DMS153 treated with DMSO at 0.1 percent for 48 hours (cell line): ENCODE results near the gene STK39.

Experiments used
- DNase-seq: peaks from one replicate; lab custom pipeline; 2025; ENCODE audit not compliant: unreplicated experiment; lab: John Stamatoyannopoulos, UW

STK39 gene

GRCh38 chr2:167964650-167965413 is 282.6 kb downstream of the STK39 start:
- no peak for DNase-seq

DNA sequence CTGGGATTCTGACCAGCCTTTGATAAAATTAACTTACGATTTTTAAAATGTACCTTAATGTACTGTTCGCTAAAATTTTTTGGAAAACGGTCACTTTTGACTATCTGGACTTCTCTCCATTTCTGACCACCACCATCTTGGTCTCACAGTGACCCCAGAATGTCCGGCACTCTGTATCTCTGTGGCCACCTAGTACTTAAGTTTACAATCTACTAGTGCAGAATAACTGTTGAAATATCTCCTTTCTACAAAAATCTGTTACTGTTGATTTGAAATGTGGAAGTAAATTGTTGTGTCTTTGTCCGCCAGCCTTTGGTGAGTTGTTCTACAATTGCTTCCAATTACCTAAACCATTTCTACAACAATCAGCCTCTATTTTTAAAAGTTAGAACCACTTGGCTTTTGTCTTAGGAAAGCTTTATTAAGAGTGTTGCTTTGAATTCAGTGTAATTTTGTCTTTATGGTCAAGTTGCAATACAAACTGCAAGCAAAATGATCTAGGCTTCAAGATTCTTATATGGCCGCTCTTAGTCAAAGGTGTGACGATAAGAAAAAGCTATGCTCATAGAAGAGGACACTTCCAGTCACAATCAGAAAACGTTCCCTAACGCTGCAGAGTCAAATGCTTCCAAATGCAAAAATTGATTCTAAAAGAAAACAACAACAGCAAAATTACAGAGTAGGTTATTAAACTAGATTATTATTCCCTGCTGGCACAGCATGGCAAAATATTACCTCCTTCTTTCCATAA is 283.3 kb downstream of the STK39 start:
- DNase-seq, result no peak

DNA sequence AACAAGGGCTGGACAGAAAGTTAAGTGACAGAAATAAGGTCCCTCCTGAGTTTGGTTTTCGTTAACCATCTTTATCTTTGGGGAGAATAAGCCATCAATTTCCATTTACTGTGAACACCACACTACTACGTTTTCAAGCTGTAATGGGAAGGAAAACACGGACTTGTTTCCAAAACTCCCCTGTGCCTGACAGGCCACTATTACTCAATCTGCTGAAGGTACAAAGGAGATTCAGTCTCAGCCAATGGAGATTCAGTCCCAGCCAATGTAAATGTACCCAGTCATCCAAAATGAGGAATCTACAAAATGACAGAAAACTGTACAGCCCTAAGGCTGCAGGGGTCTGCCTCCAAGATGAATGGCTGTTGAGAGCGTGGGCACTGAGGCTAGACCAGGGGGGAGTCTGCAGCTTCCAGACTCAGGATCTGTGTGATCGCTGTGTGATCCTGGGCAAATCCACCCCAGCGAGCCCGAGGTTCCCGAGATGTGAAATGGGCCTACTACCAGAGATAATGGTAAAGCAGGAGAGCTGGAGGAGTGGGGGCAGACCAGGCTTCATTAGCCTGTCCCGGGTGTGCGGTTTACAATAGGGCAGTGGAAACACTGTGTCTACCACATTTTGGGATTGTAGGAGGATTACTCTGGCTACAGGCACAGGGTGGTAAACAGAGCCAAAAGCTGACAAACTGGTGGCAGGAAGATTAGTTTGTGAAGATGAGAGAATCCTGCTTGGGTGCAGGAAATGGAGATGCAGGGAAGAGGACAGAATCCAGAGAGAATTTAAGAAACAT is 284.8 kb downstream of the STK39 start:
- DNase-seq, result no peak

GRCh38 chr2:167961536-167962048 is 285.8 kb downstream of the STK39 start:
- no peak for DNase-seq

DNA sequence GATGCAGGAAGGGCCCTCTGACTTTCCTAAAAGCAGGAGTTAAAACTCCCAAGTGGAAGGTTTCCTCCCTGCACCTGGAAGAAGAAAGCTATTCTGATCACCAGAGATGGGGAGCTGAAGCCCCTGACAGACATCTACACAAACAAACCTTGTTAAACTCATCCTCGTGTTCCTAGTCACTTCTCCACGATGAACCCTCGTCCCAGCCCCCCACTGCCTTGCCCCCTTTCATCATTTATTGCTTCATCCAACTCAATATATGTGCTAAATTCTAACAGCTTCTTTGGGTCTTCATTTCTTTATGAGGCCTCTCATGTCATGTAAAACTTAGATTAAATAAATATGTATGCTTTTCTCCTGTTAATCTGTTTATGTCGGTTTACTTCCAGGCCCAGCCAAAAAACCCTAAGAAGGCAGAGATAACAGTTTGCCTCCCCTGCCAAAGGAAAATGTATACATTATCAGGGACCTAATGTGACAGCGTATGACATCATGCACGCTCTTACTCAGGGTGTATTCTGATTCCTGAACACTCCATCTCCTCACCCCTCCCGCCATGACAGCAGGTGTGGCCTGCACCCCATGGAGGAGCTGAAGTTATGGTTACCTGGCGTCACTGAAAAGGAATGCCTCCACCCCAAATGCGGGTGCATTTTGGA is 287.2 kb downstream of the STK39 start:
- DNase-seq, result no peak

- DNase-seq, result no peak
These were observed 289.7 kb downstream of the STK39 start for GRCh38 chr2:167957662-167958061.

GRCh38 chr2:167955264-167955906 is 292.0 kb downstream of the STK39 start:
- no peak for DNase-seq

- no peak for DNase-seq
These were observed 292.9 kb downstream of the STK39 start for GRCh38 chr2:167954495-167954894.

- DNase-seq, result no peak
These were observed 293.6 kb downstream of the STK39 start for GRCh38 chr2:167953776-167954175.

DNA sequence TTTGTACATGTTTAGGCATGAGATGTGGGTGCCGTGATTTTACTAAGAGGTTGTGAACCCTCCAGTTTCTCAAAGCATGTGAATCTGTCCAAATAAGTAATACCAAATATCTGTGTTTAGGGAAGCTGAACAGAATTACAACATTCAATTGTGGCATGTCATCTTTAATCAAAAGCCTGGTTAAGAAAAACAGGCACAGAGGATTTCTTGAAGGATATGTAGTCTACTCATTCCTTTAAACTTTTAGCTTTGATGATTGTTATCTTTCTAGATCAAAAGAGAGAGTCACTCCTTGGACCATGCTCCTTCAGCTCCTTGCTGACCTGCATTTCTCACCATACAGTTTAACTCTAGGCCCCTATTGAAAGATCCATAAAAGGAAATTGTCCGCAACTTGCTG is 296.8 kb downstream of the STK39 start:
- no peak for DNase-seq

DNA sequence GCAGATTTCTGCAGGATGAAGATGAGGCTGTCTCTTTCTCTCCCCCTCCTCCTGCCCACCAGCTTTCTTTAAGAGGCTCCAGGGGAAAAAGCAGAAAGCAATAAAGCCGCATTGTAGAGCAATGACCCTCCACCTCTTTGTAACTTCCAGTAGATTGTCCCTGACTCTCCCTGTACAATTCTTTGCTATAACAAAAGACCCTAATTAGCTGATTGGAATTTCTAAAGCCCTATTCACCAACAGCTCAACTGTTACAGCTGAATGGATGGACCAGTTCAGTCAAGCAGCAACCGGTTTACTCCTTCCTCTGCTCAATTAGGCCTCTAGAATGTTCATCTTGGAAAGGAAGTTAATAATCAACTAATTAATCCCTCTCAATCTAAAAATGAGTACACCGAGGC is 301.0 kb downstream of the STK39 start:
- no peak for DNase-seq

DNA sequence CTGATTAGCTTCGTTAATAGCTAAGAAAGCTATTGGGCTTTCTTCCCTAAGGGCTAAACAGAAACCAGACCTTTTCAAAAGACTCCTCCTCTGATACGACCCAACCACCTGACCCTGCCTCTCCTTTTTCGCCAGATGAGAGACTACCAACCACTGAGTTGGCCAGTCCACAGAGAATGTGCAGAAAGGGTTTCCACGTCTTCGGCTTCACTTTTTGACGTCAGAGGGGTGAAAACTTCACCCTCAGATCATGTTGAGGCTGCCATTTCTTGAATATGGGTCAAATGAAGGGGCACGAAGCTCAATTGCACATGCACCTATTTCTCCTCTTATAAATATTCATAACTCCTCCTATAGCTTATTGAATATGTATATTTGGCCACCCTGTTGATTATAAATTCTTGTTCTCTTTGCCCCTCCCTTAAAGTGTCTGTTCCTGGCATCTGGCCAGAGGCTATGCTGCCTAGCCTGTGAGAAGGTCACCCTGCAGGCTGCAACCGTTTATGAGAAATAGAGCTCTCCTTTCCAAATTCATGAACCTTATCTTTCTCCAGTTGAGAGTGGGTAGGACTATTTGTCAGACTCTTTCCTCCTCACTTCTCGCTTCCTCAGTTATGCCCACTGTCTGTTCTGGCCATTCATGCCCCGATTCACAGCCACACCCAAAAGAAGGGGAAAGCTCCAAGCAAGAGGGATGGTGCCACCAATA is 301.6 kb downstream of the STK39 start:
- DNase-seq, result no peak

GRCh38 chr2:167944825-167945659 is 302.4 kb downstream of the STK39 start:
- no peak for DNase-seq

DNA sequence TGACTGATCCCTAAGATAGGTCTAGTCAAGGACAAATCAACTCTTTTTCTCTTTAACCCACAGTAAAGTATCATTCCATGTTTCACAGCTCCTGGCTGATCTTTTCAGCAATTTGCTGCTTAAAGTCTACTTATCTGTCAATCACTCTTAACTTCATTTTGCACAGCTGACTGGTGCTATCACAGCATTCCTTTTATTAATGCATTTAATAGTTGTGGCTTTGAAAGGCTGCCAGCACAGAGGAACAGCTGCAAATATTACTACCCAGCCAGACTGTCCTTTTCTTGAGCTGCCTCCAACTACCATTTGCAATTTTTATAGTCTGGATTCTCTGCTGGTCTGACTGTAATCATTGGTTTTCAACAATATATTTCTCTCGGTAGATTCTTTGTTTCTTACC is 303.5 kb downstream of the STK39 start:
- DNase-seq, result no peak

DNA sequence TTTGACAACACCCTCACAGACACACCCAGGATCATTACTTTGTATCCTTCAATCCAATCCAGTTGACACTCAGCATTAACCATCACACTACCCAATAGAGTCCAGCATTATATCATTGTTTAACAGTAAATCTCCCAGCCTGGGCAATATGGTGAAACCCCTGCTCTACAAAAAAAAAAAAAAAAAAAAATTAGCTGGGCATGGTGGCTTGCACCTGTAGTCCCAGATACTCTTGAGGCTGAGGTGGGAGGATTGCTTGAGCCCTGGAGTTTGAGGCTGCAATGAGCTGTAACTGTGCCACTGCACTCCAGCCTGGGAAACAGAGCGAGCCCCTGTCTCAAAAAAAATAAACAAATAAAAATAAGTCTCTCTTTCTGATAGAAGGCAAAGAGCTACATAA is 304.0 kb downstream of the STK39 start:
- no peak for DNase-seq

DNA sequence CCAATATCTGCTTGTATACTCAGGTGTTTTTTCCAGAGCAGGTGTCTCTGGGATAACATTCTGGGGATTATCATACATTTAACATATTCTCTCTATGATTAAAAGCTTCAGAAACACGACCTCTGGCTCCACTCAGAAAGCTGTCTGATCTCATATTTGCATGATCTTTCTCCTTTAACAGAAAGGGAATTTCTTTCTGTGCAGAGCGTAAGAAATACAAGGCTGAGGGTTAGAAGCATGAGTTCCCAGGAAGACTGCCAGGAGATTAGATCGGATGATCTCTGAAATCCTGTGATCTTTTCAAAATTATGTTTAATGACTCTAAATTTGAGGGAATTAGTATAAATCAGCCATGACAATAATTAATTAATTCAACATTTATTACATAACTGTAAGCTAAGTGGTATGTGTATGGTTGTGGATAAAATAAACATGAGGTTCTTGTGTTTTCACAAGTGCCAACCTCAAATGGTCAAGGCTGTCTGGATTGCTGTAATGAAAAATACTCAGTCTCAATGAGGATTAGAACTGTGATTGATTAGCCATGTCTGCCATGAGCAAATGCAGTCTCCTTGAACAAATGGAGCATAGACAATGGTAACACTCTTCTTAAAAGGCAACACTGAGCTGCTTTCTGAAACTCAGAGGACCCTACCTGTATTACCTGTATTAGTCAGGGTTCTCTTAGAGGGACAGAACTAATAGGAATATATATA is 304.9 kb downstream of the STK39 start:
- no peak for DNase-seq

DNA sequence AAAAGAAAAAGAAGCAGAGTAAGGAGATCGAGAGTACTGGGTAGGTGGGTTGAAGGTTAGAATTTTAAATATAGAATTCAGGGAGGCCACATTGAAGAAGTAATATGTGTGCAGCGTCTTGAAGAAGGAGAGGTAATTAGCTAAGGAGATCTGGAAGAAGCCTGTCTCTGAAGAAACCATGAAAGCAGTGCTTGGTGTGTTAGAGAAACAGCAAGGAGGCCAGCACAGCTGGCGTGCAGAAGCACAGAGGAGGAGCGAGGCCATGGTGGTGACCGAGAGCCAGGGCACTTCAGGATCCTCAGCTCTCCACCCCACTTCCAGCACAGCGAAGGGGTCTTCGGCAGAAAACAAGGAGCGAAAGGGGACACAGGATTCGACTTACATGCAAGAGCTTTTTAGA is 305.8 kb downstream of the STK39 start:
- DNase-seq, result no peak

DNA sequence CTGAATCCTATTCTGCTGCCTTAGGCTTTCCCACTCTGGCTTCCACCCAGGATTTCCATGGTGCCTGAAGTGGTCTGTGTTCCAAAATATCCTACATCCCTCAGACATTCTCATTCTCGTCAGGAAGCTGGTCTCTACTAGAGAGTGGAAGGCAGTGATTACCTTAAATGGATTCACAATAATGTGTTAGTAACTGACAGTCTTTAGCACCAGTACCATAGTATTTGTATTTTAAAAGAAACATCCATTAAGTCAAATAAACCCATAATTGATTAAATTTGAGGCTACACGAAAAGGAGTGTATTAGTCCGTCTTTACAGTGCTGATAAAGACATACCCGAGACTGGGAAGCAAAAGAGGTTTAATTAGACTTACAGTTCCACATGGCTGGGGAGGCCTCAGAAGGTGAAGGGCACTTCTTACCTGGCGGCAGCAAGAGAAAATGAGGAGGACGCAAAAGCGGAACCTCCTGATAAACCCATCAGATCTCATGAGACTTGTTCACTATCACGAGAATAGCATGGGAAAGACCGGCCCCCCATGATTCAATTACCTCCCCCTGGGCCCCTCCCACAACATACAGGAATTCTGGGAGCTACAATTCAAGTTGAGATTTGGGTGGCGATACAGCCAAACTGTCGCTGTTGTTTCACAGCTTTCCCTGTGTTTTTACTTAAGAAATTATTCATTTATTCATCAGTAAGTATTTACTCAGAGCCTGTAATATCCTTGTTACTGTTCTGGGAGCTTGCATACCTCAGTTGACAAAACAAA is 306.5 kb downstream of the STK39 start:
- no peak for DNase-seq
